Hepatic stellate cell (primary cell): Measurements from ENCODE around the gene VIL1.
A peak's percentile ranks its signal among the peaks of the same experiment; 100 is the strongest.

Source experiments
- DNase-seq: peaks from one replicate; pipeline ENCODE4 v3.0.0; 2011; ENCODE audit warnings: low spot score

The VIL1 gene

GRCh38 chr2:218395090-218395444, 23.9 kb upstream of the VIL1 start:
- DNase-seq, result no peak

DNA sequence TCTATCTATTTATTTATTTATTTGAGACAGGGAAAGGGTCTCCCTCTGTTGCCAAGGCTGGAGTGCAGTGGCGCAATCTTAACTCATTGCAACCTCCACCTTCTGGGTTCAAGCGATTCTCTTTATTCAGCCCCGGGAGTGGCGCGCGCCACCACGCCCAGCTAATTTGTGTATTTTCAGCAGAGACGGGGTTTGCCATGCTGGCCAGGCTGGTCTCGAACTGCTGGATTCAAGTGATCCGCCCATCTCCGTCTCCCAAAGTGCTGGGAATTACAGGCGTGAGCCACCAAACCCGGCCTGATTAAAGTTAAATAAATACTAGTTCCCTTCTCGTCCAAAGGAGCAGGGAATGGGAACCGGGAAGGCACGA, 23.5 kb upstream of the VIL1 start:
- no peak for DNase-seq

DNA sequence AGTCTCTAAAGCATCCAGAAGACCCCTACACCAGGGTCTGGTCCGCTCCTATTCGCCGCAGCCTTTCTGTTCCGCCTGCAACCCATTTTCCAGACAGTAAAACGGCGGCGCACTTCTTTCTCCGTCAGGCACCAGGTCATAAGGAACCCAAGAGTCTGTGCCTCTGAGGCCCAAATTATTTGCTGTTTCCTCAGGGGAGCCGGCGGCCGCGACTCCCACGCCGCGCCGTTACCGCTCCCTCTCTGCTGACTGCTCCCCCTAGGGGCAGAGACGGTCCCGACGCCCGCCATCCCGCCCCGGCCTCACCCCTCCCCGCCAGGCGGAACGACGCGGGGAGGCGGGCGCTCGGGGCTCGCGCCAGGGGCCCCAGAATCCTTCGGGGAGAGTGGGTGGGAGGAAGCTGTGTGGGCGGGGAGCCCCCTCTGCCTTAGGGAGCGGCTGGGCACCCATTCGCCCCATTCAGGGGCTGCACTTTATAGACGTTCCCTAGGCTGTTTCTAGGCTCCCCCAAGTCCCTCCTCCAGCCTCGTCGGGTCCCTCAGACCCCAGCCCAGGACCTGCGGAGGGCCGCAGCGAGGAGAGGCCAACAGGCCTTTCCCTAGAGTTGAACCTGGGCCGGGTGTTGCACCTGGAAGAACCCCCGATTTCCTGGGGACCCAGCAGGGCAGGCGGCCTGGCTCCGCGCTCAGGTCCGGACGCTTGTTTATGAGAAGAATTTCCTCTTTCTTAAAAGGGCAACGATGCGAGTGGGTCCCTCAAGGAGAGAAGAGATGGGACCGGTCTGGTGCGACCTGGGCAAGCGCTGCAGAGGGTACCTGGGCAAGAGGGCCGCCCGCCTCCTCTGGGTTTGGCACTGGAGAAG, 22.9 kb upstream of the VIL1 start:
- DNase-seq, result peak; percentile 91

- DNase-seq, result peak; percentile 75
Measured at GRCh38 chr2:218396688-218397462, 22.0 kb upstream of the VIL1 start.

GRCh38 chr2:218397463-218397819, 21.5 kb upstream of the VIL1 start:
- no peak for DNase-seq

DNA sequence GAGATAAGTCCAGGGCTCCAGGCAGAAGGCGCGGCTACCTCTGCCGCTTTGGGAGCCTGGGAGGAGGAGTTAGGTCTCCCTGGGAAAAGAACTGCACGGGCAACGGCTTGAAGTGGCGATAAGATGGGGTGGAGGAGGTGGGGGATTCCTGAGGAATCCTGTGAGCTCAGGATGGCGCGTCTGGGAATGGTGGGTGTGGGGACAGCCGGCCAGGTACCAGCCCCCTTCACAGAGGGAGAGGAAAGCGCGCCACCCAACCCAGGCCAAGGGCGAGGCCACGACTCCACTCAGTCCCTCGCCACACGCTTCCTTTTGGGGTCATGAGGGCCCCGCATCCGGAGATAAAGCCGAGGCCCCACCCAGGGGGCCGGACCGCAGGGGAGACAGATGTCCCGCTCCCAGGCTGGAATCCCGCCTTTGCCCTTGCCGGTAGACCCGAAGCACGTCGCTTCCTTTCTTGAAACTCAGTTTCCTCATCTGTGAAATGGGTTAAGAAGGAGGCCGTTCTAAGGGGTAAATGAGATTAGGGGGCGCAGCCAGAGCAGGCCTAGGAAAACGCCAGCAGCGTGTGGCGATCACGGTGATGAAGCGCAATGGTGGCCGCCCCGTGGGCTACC, 21.0 kb upstream of the VIL1 start:
- DNase-seq, result peak; percentile 87

- peak; percentile 83 for DNase-seq
Measured at GRCh38 chr2:218398437-218399390, 20.2 kb upstream of the VIL1 start.

DNA sequence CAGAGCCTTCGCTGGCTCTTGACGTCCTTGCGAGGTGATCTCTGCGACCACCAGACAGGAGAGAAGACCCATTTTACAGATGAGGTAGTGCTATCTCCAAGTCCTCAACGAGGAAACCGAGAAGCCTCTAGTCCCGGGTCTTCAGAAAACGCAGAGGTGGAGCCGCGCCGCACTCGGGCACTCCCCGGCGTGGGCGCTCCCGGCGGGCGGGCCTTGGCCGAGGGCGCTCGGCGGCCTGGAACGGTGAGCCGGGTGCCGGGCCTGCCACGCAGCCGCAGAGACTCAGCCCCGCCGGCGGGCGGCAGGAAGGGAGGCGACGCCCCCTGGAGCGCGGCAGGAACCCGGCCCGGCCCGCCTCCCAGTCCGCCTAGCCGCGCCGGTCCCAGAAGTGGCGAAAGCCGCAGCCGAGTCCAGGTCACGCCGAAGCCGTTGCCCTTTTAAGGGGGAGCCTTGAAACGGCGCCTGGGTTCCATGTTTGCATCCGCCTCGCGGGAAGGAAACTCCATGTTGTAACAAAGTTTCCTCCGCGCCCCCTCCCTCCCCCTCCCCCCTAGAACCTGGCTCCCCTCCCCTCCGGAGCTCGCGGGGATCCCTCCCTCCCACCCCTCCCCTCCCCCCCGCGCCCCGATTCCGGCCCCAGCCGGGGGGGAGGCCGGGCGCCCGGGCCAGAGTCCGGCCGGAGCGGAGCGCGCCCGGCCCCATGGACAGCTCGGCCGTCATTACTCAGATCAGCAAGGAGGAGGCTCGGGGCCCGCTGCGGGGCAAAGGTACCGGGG, 19.3 kb upstream of the VIL1 start, which contains the start of gene CTDSP1:
CTDSP1 (plus strand) TSS at position 478 of the 776 bp plus-strand sequence; CDS start at position 701, 223 bp downstream.
- DNase-seq, result peak; percentile 97

DNA sequence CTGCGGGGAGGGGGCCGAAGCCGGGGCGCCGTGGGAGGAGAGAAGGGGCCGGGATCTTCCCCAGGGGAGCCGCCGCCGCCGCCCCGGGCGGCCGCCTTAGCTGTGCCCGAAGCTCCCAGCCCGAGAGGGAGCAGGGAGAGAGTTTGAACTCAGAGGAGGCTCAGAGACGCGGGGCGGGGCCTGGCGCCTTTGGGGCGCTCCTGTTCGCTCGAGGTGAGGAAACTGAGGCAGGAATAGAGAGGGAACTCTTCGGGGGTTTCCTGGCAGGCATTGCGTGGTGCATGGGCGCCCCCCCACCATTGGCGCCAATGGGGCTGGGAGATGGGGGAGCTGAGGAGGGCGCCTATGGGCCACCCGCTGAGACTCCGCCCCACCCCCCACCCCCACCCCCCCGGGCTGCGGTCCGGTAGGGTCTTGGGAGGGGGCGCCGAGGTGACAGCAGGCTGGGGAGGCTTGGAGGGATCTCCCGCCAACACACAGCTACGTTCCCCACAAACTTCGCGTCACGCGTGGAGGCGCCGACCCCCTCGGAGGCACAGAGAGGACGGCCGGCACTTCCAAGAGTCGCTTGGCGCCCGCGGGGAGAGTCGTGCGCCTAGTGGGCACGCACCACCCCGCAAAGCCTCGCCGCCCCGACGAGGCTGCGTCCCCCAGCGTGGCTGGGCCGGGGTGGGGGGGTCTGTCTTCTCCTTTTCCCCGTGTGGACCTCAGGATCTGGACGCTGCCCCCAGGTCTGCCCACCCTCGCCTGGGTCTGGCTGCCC, 18.6 kb upstream of the VIL1 start:
- peak; percentile 65 for DNase-seq

GRCh38 chr2:218400930-218401881, 17.7 kb upstream of the VIL1 start:
- peak; percentile 40 for DNase-seq

- no peak for DNase-seq
Measured at GRCh38 chr2:218401890-218402289, 17.0 kb upstream of the VIL1 start.

DNA sequence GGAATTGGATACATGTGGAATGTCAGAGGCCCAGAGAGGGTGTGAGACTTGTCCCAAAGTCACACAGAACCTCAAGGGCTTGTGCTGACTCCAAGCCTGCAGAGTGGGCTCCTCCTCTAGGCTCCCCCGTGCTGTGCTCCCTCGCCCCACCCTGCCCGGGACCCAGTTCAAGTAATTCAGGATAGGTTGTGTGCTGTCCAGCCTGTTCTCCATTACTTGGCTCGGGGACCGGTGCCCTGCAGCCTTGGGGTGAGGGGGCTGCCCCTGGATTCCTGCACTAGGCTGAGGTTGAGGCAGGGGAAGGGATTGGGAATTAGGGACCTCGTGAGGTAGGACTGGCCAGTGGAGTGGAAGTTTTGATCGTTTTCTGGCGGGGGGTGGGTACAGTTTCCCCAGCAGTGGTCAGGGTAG, 16.4 kb upstream of the VIL1 start:
- no peak for DNase-seq

DNA sequence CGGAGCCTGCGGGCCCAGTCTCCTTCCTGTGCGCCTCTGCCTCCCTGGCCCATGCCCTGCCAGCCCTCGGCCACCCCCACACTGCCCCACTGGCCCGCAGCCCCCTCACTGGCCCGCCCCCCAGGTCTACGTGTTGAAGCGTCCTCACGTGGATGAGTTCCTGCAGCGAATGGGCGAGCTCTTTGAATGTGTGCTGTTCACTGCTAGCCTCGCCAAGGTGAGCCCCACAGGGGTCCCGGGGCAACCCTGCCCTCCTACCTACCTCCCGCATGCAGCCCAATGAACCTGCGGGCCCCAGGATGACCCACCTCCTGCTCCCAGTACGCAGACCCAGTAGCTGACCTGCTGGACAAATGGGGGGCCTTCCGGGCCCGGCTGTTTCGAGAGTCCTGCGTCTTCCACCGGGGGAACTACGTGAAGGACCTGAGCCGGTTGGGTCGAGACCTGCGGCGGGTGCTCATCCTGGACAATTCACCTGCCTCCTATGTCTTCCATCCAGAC, 16.0 kb upstream of the VIL1 start:
- DNase-seq, result no peak

- no peak for DNase-seq
Measured at GRCh38 chr2:218403810-218404209, 15.1 kb upstream of the VIL1 start.

GRCh38 chr2:218404351-218405085, 14.4 kb upstream of the VIL1 start:
- DNase-seq, result no peak

DNA sequence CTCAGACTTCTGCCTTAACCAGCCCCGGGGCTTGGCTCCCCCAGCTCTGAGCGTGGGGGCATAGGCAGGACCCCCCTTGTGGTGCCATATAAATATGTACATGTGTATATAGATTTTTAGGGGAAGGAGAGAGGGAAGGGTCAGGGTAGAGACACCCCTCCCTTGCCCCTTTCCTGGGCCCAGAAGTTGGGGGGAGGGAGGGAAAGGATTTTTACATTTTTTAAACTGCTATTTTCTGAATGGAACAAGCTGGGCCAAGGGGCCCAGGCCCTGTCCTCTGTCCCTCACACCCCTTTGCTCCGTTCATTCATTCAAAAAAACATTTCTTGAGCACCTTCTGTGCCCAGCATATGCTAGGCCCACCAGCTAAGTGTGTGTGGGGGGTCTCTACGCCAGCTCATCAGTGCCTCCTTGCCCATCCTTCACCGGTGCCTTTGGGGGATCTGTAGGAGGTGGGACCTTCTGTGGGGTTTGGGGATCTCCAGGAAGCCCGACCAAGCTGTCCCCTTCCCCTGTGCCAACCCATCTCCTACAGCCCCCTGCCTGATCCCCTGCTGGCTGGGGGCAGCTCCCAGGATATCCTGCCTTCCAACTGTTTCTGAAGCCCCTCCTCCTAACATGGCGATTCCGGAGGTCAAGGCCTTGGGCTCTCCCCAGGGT, 13.7 kb upstream of the VIL1 start:
- no peak for DNase-seq

- no peak for DNase-seq
Measured at GRCh38 chr2:218405746-218406208, 13.1 kb upstream of the VIL1 start.
